Rectal smooth muscle tissue (tissue), 1 donor: ENCODE measurements around the gene NIPA2.

Experiments used
- H3K27ac ChIP-seq: one replicate; pipeline ENCODE4 v1.7.0; 2013; ENCODE audit warnings: low read depth, low read length, inconsistent platforms
- H3K27me3 ChIP-seq: one replicate; pipeline ENCODE4 v1.7.0; 2013; ENCODE audit warnings: low read length; ENCODE audit not compliant: control insufficient read depth, insufficient read depth
- H3K36me3 ChIP-seq: one replicate; pipeline ENCODE4 v1.7.0; 2013; ENCODE audit warnings: low read length; ENCODE audit not compliant: control insufficient read depth, insufficient read depth
- H3K4me1 ChIP-seq: one replicate; pipeline ENCODE4 v1.7.0; 2013; ENCODE audit warnings: low read length; ENCODE audit not compliant: control insufficient read depth, insufficient read depth
- H3K4me3 ChIP-seq: one replicate; pipeline ENCODE4 v1.7.0; 2013; ENCODE audit warnings: low read length
- H3K9ac ChIP-seq: one replicate; pipeline ENCODE4 v1.7.0; 2013; ENCODE audit warnings: low read length

NIPA2 gene

GRCh38 chr15:22845289-22845900, 6.9 kb downstream of the NIPA2 start:
- Histone ChIP-seq H3K27ac (no peak overlapping the region), H3K4me1 (no peaks in the 10 kb centered on the region), H3K9ac (no peak overlapping the region), H3K4me3 (no peak overlapping the region), H3K36me3 (peaks cover 9% of the 10 kb centered on the region), H3K27me3 (no peaks in the 10 kb centered on the region)

GRCh38 chr15:22846073-22846472, 7.6 kb downstream of the NIPA2 start:
- peaks cover 9% of the 10 kb centered on the region for H3K36me3 ChIP-seq
- no peak overlapping the region for H3K27ac ChIP-seq
- H3K4me1 ChIP-seq = no peaks in the 10 kb centered on the region
- H3K9ac ChIP-seq = no peak overlapping the region
- H3K4me3 ChIP-seq = no peak overlapping the region
- H3K27me3 ChIP-seq = no peaks in the 10 kb centered on the region

DNA sequence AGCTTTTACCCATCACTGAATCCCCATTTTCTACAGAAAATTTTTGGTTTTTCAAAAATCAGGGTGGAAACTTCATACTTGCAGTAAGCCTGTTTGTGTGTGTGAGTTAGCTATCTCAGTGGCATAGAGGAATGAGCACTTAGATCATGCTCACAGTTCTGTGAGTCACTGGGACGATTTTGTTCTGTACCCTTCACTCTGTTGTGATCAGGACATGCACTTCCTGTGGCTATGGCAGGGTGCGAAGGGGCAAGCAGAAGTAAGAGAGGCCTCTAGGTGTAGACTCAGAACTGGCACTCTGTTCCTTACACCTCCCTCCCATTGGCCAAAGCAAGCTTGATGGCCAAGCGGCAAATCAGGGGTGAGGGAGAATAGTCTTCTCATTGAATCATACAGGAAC, 11.6 kb downstream of the NIPA2 start:
- Histone ChIP-seq H3K4me1 (no peaks in the 10 kb centered on the region), H3K4me3 (no peak overlapping the region), H3K36me3 (peaks cover 17% of the 10 kb centered on the region), H3K27me3 (no peaks in the 10 kb centered on the region), H3K27ac (no peak overlapping the region), H3K9ac (no peak overlapping the region)

DNA sequence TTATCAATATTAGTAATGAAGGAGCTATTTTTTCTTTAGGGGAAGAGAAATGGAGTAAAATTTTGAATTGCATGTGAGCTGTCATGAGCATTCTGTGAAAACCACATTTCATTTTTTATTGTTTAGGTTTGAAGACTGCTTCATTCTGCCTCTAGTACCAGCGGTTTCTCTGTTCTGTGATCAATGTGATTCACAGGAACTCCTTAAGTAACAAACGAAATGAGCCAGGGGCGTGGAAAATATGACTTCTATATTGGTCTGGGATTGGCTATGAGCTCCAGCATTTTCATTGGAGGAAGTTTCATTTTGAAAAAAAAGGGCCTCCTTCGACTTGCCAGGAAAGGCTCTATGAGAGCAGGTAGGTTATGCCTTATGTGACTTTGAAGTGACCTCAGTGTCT, 13.0 kb downstream of the NIPA2 start:
- Histone ChIP-seq H3K4me1 (no peaks in the 10 kb centered on the region), H3K4me3 (no peak overlapping the region), H3K9ac (no peak overlapping the region), H3K36me3 (peaks cover 25% of the 10 kb centered on the region), H3K27ac (no peak overlapping the region), H3K27me3 (no peaks in the 10 kb centered on the region)

DNA sequence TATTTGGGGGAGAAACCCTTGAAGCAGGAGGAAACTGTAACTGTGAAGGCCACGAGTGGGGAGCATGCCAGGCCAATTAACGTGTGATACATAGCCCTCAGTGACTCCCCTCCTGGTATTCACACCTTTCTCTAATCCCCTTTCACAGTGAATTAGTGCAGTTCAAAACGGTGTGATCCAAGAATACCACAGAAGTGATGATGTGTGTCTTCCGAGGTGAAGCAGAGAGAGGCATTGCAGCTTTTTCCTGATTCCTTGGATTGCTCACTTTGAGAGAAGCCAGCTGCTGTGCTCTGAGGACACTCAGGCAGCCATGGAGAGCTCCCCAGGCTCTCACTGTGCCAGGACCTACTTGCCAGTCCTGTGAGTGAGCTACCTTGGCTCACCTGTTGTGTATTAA, 17.3 kb downstream of the NIPA2 start:
- Histone ChIP-seq H3K4me3 (no peak overlapping the region), H3K9ac (no peak overlapping the region), H3K36me3 (peaks cover 16% of the 10 kb centered on the region), H3K27ac (no peak overlapping the region), H3K27me3 (no peaks in the 10 kb centered on the region), H3K4me1 (no peaks in the 10 kb centered on the region)

DNA sequence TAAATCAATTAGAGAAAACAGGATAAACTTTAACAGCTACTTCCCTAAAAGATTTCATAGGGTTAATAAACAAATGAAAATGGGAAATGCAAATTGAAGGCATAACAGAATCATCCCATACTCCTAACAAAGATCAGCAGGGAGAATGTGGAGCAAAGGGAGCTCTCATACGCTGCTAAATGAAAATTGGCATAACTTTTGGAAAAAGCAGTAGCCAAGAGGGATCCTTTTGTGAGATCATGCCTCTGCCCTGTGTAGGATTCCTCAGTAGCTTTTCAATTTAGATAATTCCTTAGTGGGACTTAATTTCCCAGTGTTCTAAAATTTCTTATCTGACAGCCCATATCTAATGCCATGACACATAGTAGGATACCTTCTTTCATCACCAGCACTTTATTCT, 18.2 kb downstream of the NIPA2 start:
- H3K27ac ChIP-seq = no peak overlapping the region
- H3K4me1 ChIP-seq = no peaks in the 10 kb centered on the region
- H3K4me3 ChIP-seq = no peak overlapping the region
- peaks cover 16% of the 10 kb centered on the region for H3K36me3 ChIP-seq
- H3K27me3 ChIP-seq = no peaks in the 10 kb centered on the region
- H3K9ac ChIP-seq = no peak overlapping the region

- no peak overlapping the region for H3K9ac ChIP-seq
- peaks cover 7% of the 10 kb centered on the region for H3K36me3 ChIP-seq
- H3K4me3 ChIP-seq = no peak overlapping the region
- no peaks in the 10 kb centered on the region for H3K4me1 ChIP-seq
- no peaks in the 10 kb centered on the region for H3K27me3 ChIP-seq
- H3K27ac ChIP-seq = no peak overlapping the region
These were observed 22.7 kb downstream of the NIPA2 start for GRCh38 chr15:22861161-22861560.

DNA sequence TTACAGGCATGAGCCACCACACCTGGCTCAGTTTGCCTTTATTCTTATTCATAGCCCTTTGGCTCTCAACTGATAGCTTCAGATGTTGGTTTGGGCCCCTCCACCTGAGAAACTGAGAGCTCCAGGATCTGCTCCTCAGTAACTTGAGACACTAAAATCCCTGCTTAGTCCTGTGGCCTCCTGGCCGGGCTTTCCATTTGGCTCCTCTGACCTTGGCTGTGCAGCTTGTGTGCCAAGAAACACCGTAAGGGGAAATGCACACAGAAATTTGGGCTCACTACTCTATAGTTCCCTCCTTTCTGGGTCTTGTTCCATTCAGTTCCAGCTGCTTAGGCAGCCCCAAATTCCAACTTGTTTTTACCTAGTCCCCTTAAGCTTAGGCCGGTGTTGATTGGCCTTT, 24.9 kb downstream of the NIPA2 start:
- Histone ChIP-seq H3K27ac (no peak overlapping the region), H3K27me3 (no peaks in the 10 kb centered on the region), H3K36me3 (peaks cover 12% of the 10 kb centered on the region), H3K9ac (no peak overlapping the region), H3K4me3 (no peak overlapping the region), H3K4me1 (peaks cover under 1% of the 10 kb centered on the region)

DNA sequence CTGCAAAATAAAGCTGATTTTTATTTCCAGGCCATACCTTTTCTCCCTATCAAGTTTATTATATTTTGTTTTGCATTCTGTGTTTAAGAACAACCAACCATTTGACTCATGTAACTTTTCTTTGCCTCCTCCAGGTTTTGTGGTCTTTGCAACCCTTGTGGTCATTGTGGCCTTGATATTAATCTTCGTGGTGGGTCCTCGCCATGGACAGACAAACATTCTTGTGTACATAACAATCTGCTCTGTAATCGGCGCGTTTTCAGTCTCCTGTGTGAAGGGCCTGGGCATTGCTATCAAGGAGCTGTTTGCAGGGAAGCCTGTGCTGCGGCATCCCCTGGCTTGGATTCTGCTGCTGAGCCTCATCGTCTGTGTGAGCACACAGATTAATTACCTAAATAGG, 27.6 kb downstream of the NIPA2 start:
- H3K9ac ChIP-seq = no peak overlapping the region
- H3K36me3 ChIP-seq = peaks cover 26% of the 10 kb centered on the region
- H3K4me1 ChIP-seq = peaks cover 8% of the 10 kb centered on the region
- H3K27me3 ChIP-seq = no peaks in the 10 kb centered on the region
- no peak overlapping the region for H3K27ac ChIP-seq
- H3K4me3 ChIP-seq = no peak overlapping the region

DNA sequence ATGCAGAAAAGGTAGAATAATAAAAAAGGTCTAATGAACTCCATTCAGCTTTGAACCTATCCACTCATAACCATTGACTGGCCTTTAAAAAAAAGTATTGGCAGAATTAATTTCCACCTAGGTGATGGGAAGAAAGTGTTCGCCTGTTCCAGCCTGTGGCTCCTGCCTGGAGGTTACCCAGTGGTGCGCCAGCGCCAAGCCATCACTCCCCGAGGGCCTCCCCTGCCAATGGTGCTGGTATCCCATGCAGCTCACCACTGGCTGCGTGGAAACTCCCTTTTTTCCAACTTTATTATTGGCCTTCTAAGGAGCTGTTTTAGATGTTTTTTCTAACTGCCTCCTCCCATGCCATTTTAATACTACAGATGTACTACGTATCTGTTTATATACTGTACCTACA, 29.4 kb downstream of the NIPA2 start:
- H3K4me3 ChIP-seq = no peak overlapping the region
- peaks cover 35% of the 10 kb centered on the region for H3K36me3 ChIP-seq
- H3K27ac ChIP-seq = no peak overlapping the region
- H3K9ac ChIP-seq = no peak overlapping the region
- peaks cover 8% of the 10 kb centered on the region for H3K4me1 ChIP-seq
- H3K27me3 ChIP-seq = no peaks in the 10 kb centered on the region

DNA sequence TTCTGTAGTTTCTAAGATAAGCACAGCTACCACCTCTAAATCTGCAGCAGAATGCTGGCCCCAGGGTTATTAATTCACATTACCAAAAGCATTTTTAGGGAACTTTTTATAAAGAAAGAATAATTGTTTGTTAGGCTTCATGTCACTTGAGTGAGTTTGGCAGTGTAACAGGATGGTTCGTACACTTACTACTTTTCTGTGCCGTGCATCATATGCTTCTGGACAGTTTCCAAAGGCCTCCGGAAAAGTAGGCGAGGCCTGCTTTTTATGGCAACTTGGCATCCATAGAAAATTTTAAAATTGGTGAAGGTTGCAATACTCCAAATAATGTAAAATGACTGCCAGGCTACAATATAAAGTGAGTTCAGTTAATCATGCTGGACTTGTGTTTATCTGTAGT, 30.0 kb downstream of the NIPA2 start:
- Histone ChIP-seq H3K9ac (no peak overlapping the region), H3K4me1 (peaks cover 8% of the 10 kb centered on the region), H3K27me3 (no peaks in the 10 kb centered on the region), H3K4me3 (no peak overlapping the region), H3K36me3 (peaks cover 41% of the 10 kb centered on the region), H3K27ac (no peak overlapping the region)

- Histone ChIP-seq H3K4me3 (no peak overlapping the region), H3K27me3 (no peaks in the 10 kb centered on the region), H3K4me1 (peaks cover 8% of the 10 kb centered on the region), H3K27ac (no peak overlapping the region), H3K9ac (no peak overlapping the region), H3K36me3 (peaks cover 42% of the 10 kb centered on the region)
These were observed 30.5 kb downstream of the NIPA2 start for GRCh38 chr15:22868928-22869327.

- peaks cover 8% of the 10 kb centered on the region for H3K4me1 ChIP-seq
- no peak overlapping the region for H3K27ac ChIP-seq
- no peak overlapping the region for H3K4me3 ChIP-seq
- H3K9ac ChIP-seq = no peak overlapping the region
- no peaks in the 10 kb centered on the region for H3K27me3 ChIP-seq
- peaks cover 48% of the 10 kb centered on the region for H3K36me3 ChIP-seq
These were observed 31.4 kb downstream of the NIPA2 start for GRCh38 chr15:22869856-22870255.
